Measurements from ENCODE around the gene CAGE1.
"Not testable (repeated sequence)": the region's sequence is repeated elsewhere in the genome, so short reads cannot be mapped to it uniquely, and the experiment has no call there.

The CAGE1 gene

GRCh38 chr6:7316658-7317533 lies 72.6 kb downstream of the CAGE1 start:
- no peak overlapping the region for H3K27ac ChIP-seq
- TF ChIP-seq, protein P1, sequence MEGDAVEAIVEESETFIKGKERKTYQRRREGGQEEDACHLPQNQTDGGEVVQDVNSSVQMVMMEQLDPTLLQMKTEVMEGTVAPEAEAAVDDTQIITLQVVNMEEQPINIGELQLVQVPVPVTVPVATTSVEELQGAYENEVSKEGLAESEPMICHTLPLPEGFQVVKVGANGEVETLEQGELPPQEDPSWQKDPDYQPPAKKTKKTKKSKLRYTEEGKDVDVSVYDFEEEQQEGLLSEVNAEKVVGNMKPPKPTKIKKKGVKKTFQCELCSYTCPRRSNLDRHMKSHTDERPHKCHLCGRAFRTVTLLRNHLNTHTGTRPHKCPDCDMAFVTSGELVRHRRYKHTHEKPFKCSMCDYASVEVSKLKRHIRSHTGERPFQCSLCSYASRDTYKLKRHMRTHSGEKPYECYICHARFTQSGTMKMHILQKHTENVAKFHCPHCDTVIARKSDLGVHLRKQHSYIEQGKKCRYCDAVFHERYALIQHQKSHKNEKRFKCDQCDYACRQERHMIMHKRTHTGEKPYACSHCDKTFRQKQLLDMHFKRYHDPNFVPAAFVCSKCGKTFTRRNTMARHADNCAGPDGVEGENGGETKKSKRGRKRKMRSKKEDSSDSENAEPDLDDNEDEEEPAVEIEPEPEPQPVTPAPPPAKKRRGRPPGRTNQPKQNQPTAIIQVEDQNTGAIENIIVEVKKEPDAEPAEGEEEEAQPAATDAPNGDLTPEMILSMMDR (conservative IDR thresholded peaks at IDR 0.05) = no peak

GRCh38 chr6:7315948-7316365 lies 73.6 kb downstream of the CAGE1 start:
- H3K27ac ChIP-seq = no peak overlapping the region
- TF ChIP-seq, protein P1 (conservative IDR thresholded peaks at IDR 0.05) = no peak

DNA sequence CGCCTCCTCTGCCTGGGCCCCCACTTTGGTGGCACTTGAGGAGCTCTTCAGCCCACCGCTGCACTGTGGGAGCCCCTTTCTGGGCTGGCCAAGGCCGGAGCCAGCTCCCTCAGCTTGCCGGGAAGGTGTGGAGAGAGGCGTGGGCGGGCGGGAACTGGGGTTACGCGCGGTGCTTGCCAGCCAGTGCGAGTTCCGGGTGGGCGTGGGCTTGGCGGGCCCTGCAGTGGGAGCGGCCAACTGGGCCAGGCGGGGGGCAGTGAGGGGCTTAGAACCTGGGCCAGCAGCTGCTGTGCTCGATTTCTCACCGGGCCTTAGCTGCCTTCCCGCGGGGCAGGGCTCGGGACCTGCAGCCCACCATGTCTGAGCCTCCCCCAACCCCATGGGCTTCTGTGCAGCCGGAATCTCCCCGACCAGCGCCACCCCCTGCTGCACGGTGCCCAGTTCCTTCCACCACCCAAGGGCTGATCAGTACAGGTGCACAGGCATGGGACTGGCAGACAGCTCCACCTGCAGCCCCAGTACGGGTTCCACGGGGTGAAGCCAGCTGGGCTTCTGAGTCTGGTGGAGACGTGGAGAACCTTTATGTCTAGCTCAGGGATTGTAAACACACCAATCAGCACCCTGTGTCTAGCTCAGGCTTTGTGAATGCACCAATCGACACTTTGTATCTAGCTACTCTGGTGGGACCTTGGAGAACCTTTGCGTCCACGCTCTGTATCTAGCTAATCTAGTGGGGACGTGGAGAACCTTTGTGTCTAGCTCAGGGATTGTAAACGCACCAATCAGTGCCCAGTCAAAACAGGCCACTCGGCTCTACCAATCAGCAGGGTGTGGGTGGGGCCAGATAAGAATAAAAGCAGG lies 74.2 kb downstream of the CAGE1 start:
- H3K27ac ChIP-seq = not testable (repeated sequence)

- TF ChIP-seq, protein P1 (conservative IDR thresholded peaks at IDR 0.05) = no peak
- H3K27ac ChIP-seq = no peak overlapping the region
These were observed 75.1 kb downstream of the CAGE1 start for GRCh38 chr6:7314414-7314813.

DNA sequence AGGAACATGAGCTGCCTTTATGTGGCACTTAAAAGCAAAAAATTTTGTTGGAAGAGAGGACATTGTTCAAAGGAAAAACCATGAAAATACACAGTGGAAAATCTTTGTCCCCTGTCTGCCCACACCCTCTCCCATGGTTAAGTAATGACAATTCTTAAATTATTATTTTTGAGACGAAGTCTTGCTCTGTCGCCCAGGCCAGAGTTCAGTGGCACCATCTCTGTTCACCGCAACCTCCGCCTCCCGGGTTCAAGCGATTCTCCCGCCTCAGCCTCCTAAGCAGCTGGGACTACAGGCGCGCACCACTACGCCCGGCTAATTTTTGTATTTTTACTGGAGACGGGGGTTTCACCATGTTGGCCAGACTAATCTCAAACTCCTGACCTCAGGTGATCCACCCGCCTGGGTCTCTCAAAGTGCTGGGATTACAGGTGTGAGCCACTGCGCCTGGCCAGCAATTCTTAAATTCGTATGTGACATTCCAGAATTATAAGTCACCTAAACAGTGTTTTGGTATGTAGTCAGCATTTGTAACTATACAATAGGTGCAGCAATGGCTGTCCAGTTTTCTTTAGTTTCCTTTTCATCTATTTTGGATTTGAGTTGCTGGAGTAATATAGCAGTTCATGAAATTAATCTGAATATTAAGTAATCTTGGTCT lies 75.9 kb downstream of the CAGE1 start:
- peak overlapping the region; percentile 72 for H3K27ac ChIP-seq
- TF ChIP-seq, protein P1 (conservative IDR thresholded peaks at IDR 0.05) = no peak

DNA sequence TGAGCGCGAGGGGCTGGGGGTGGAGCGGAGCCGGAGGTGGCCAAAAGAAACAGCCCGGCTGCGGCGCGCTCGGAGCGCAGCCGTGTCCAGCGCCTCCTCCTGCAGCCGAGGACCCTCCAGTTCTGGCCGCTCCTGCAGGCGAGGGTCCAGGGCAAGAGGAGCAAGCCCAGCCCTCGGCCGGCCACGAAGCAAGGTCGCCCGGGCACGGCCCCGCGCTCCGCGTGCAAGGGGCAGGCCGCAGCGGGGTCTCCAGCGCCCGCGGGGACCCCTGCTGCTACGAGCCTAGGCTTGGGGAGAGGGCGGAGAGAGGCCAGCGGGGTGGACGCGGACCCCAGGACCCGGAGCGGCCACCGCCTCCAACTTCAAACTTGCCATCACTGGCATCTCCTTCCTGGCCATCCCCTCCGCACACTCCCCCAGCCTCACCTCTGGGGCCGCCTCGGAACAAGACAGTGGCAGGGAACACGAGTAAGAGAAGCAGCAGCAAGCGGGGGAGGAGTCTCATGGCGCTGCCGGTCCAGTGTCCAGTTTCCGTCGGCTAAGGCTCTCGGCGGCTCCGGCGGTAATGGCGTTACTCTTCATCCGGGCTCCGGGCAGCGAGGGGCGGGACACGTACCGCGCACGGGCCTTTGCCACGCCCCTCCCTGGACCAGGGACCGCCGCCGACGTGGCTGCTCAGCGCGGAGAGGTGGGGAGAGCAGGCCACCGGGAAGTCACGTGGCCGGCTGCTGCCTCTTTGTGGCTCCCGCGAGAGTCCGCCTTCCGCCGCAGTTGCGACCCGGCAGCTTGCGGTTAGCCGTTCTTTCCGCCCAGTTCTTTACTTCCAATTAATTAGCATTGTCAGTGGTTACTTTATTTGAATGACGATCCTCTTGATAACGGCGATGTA lies 76.7 kb downstream of the CAGE1 start, which contains the start of gene SSR1:
Gene SSR1, minus strand, starts transcription at position 584 of the 889 bp plus-strand sequence. Its CDS starts 79 bp downstream, at position 505.
- TF ChIP-seq, protein P1 (conservative IDR thresholded peaks at IDR 0.05) = no peak
- peak within 1 kb of the TSS; percentile 72 for H3K27ac ChIP-seq
